Skeletal muscle cell (primary cell): Measurements from ENCODE around the gene BHLHE23.

Experiments
- DNase-seq: peaks from one replicate; pipeline ENCODE4 v3.0.0-alpha.2; 2010; ENCODE audit warnings: low read depth
- H3K4me3 ChIP-seq: 2 replicates; pipeline ENCODE4 v1.5.1; 2011; ENCODE audit warnings: low read depth, mild to moderate bottlenecking, control low read depth, low read length, moderate library complexity

Gene BHLHE23

GRCh38 chr20:63014287-63014686, 7.5 kb upstream of the BHLHE23 start:
- H3K4me3 ChIP-seq, result no peak overlapping the region
- no peak for DNase-seq

DNA sequence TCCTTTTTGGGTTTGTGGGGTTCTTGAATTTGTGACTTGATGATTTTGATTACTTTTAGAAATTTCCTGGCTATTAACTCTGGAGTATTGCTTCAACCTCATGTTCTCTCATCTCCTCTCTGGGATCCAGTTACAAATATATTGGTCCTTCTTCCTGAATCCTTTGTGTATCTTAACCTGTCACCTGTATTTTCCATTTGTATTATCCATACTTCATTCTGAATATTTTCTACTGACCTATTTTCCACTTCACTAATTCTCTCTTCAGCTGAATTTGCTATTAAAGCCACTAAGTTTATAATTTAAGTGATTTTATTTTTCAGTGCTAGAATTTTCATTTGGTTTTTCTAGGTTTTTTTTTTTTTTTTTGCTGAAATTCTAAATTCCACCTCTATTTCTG, 6.4 kb upstream of the BHLHE23 start:
- no peak for DNase-seq
- no peak overlapping the region for H3K4me3 ChIP-seq

GRCh38 chr20:63011798-63012197, 5.0 kb upstream of the BHLHE23 start:
- no peak for DNase-seq
- no peak overlapping the region for H3K4me3 ChIP-seq

- DNase-seq, result no peak
Measured at GRCh38 chr20:63009988-63010769, 3.4 kb upstream of the BHLHE23 start.

GRCh38 chr20:63009045-63009961, 2.5 kb upstream of the BHLHE23 start:
- no peak for DNase-seq
- no peak overlapping the region for H3K4me3 ChIP-seq

More at GRCh38 chr20:63009988-63010769, 3.4 kb upstream of the BHLHE23 start:
- no peak overlapping the region for H3K4me3 ChIP-seq

DNA sequence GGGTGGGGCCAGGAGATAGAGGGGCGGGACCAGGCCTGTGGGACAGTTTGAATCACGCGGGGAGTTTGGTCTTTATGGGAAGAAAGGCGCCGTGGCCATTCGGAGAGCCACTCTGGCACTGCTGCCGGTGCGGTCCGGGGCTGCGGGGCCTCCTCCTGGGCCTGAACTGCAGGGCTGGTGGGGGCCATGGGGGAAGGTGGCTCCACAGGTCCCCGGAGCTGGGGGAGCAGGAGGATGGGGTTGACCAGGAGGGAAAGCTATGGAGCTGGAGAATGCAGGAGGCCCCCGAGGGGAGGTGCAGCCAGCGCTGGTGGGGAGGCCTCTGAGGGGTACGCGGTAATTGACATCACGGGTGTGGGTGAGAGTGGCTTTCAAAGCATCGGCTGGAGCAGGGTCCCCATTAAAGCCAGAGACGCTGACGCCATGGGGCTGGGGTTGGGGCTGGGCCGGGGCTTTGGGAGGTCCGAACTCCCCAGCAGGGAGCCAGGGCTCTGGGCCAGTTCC, 1.8 kb upstream of the BHLHE23 start:
- no peak overlapping the region for H3K4me3 ChIP-seq

DNA sequence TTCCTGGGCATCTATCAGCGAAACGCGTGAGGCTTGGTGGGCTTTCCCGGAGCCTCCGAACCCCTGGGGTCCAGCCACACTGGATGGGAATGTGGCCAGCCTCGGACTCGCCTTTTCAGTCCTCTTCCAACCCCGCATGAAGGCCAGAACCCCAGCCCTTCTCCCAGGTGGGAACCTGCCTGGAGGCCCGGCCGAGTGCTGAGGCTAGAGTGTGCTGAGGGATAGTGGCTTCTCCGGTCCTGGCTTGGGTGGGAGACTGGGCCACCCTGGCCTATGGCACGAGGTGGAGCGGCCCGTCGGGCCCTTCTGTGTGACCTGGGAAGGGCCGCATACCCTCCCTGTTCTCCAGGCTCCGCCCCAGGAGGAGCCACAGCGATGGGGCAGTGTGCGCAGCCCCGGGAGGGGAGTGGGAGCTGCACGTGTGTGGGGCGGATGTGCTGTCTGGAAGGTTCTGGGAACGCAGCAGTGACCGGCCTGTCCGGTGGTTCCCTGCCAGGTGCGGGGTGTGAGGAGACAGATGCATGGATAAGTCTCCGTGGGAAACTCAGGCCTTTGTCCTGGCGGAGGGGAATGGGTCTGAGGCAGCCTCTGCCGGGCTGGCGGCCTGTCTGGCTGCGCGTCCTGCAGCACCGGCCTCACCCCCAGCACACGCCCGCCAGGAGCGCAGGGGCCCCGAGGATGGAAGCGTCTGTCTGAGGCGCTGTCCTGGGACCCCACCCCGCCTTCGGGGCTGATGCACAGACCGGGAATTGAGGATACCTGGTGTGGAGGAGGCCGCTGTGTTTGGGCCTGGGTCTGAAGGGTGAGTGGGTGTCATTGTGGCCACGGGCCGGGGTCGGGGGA, 1.1 kb upstream of the BHLHE23 start:
- H3K4me3 ChIP-seq, result no peak overlapping the region
- DNase-seq, result no peak

More for the DNA sequence above, 1.8 kb upstream of the BHLHE23 start:
- DNase-seq, result no peak

- H3K4me3 ChIP-seq, result no peak overlapping the region
- no peak for DNase-seq
Measured at GRCh38 chr20:63007360-63007645, 539 bp upstream of the BHLHE23 start.

- H3K4me3 ChIP-seq, result no peak overlapping the region
- no peak for DNase-seq
Measured at GRCh38 chr20:63005862-63006539, 763 bp downstream of the BHLHE23 start.

- DNase-seq, result no peak
- no peak overlapping the region for H3K4me3 ChIP-seq
Measured at GRCh38 chr20:63005365-63005861, 1.4 kb downstream of the BHLHE23 start.

GRCh38 chr20:63004607-63005364, 2.0 kb downstream of the BHLHE23 start:
- H3K4me3 ChIP-seq, result no peak overlapping the region

DNA sequence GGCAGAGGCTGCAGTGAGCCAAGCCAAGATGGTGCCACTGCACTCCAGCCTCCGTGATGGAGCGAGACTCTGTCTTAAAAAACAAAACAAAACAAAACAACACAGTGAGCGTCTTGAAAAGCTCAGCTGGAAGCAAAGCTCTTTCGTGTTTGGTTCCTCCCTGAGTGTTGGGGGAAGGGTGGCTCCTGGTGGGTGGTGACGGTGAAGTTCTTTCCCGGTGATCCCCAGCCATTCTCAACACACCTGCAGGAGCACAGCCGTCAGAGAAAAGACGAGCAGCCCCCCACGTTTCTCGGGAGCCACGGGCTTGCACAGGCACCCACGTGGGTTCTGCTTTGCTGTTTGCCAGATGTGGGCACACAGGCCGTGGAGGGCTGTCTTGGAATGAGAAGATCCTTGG, 3.2 kb downstream of the BHLHE23 start:
- DNase-seq, result no peak
- no peak overlapping the region for H3K4me3 ChIP-seq

More at GRCh38 chr20:63004607-63005364, 2.0 kb downstream of the BHLHE23 start:
- DNase-seq, result no peak

GRCh38 chr20:63002511-63002910, 4.3 kb downstream of the BHLHE23 start:
- no peak for DNase-seq

DNA sequence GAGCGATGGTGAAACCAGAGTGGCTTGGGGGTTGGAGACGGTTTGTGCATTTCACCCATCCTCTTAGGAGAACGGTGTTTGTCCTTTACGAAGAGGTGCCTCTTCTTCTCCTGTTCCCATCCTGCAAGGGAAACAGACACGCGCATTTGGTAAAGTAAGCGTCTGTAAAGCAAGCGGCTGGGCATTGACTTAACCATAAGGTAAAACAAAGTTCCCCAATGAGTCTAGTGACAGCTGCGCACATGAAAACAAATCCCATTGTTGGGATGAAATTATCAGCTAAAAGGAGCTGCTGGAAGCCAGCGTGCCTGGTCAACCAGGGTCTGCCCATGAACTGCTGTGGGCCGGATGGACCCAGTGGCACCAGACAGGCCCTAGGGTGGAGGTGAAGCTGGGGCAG, 5.8 kb downstream of the BHLHE23 start:
- DNase-seq, result no peak
- no peak overlapping the region for H3K4me3 ChIP-seq

More at GRCh38 chr20:63002511-63002910, 4.3 kb downstream of the BHLHE23 start:
- H3K4me3 ChIP-seq, result no peak overlapping the region

DNA sequence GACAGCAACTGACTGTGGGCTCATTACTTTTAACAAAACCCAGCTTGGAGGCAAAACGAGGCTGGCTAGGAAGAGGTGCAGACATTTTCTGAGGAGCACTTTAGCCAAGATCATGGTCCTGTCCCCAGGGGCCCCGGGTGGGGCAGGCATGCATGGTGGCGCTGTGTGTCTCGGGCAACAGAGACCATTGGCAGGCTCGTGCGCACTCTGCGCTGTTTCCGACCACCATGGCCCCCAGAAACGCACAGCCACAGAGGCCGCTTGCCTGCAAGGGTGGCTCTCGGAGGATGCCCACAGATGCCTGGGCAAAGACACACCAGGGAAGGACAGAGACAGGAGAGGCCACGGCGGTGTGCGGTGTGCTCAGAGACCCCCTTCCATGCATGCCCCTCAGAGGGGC, 6.7 kb downstream of the BHLHE23 start:
- DNase-seq, result no peak
- no peak overlapping the region for H3K4me3 ChIP-seq

DNA sequence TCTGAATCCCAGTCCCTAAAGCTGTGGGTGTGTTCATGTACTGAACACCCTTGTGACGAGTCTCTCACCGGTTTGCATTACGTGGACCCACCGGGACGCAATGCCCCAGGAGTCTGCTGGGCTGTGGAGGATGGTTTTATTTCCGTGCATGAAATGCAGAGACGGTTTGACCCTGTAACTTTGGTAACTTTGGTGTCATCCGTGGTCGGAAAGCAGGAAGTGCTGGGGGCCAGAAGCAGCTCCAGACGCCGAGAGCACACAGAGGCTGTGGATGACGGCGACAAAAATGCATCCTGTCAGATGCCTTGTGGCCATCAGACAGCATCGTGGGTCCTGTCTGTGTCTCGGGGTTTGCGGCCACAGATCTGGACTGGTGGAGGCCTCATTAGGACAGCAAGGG, 7.2 kb downstream of the BHLHE23 start:
- H3K4me3 ChIP-seq, result no peak overlapping the region
- no peak for DNase-seq

GRCh38 chr20:62998449-62998848, 8.3 kb downstream of the BHLHE23 start:
- H3K4me3 ChIP-seq, result no peak overlapping the region
- DNase-seq, result no peak

DNA sequence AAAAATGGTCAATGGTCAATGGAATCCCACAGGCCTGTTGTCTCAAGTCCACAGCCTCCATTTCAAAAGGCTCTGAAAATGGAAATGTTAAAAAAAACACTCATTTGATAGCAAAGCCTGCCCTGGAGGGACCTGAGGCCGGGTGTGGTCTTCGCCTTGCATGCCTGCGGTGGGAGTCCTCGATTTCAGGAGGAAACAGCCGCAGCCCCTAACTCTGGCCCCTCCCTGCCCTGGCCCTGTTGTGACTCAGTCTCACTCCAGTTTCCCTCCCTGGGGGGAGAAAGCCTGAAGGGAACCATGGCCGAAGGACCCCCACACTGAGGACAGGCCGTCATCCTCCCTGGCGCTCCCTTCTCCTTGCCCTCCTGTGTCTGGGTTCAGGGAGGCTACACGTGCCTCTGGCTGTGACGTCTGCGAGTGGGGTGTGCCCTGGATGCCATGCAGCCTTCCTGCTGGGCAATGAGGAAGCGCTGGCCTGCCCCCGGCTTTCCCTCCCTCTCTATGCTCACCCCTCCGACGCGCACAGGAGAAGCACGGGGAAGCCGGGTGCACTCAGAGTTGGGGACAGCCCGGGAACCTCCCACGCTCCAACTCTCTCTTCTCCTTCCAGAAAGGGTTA, 9.2 kb downstream of the BHLHE23 start:
- H3K4me3 ChIP-seq, result no peak overlapping the region
- no peak for DNase-seq
